Neural cell (in vitro differentiated cells): ENCODE results near the gene ALX4.

Experiments used
- CTCF ChIP-seq: fragments of 450-650 bp; IDR thresholded peaks from 2 replicates; pipeline ENCODE4 v1.5.1; 2014; ENCODE audit warnings: antibody characterized with exemption, mild to moderate bottlenecking, moderate library complexity; ENCODE audit not compliant: poor library complexity, severe bottlenecking
- EP300 ChIP-seq: fragments of 450-650 bp; conservative IDR thresholded peaks from 2 replicates; pipeline ENCODE4 v1.6.1; 2014; ENCODE audit warnings: antibody characterized with exemption, mild to moderate bottlenecking, moderate library complexity; ENCODE audit not compliant: poor library complexity, severe bottlenecking
- TF ChIP-seq, protein P1 (sequence below): IDR thresholded peaks from 2 replicates; pipeline ENCODE4 v1.6.1; 2012; ENCODE audit warnings: borderline replicate concordance

DNA sequence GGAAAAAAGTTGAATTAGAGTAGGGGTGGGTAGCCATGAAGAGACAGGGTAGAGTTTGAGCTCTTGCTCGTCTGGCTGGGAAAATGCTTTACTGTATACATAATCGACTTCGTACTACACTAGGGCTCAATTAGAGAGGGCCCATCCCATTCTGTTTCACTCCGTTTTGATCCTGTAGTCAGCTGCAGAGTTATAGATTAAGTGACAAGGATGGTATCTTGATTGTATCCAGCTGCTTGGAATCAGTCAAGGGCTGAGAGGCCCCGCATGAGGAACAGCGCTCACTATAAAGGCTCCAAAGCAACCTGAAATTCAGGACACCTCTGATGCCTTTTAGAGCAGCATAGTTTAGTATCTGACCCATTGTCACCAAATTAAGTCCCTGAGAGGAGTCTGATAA lies 81.6 kb downstream of the ALX4 start:
- TF ChIP-seq CTCF (no peak), EP300 (no peak)
- TF ChIP-seq, protein P1, sequence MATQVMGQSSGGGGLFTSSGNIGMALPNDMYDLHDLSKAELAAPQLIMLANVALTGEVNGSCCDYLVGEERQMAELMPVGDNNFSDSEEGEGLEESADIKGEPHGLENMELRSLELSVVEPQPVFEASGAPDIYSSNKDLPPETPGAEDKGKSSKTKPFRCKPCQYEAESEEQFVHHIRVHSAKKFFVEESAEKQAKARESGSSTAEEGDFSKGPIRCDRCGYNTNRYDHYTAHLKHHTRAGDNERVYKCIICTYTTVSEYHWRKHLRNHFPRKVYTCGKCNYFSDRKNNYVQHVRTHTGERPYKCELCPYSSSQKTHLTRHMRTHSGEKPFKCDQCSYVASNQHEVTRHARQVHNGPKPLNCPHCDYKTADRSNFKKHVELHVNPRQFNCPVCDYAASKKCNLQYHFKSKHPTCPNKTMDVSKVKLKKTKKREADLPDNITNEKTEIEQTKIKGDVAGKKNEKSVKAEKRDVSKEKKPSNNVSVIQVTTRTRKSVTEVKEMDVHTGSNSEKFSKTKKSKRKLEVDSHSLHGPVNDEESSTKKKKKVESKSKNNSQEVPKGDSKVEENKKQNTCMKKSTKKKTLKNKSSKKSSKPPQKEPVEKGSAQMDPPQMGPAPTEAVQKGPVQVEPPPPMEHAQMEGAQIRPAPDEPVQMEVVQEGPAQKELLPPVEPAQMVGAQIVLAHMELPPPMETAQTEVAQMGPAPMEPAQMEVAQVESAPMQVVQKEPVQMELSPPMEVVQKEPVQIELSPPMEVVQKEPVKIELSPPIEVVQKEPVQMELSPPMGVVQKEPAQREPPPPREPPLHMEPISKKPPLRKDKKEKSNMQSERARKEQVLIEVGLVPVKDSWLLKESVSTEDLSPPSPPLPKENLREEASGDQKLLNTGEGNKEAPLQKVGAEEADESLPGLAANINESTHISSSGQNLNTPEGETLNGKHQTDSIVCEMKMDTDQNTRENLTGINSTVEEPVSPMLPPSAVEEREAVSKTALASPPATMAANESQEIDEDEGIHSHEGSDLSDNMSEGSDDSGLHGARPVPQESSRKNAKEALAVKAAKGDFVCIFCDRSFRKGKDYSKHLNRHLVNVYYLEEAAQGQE, result no peak
